ENCODE measurements around the gene GAB2.

DNA sequence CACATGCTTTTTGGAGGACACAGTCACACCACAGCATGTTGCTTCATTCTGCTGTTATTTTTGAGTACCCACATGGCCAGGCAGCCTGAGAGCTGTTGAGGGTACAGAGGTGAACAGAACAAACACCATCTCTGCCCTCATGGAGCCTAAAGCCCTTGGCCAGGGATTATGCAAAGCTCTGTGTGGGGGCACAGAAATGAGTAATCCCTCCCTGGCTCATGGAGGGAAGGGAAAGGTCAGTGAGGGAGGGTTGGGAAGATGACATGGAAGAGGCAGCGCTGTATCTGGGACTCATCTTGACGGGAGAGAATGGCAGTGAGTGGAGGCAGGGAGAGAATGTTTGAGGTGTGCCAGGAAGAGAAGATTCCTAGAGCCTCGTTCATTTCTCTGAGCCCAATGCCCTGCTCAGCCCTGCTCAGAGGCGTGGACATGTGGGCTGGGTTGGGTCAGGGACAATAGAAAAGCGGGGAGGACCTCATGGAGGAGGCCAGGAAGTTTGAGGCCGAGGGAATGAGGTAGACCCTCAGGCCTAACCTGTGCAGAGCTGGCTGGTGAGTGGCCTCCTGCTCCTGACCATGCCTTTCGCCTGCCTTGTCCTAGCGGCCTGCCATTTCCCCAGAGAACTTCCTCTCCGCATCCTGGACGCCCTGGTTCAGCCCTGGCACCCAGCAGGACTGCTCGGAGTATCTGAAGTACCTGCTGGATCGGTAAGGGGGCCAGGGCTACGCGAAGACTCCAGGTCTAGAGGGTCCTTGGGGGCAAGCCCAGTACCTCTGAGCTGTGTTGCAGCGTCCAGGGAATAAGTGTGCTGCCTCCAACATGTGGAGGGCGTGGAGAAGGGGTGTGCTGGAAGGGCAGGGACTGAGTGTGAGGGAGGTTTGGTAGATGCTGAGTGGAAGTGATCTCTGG is 209.1 kb downstream of the GAB2 start:
- no peak for TF ChIP-seq POLR2A (IDR thresholded peaks at IDR 0.05)
- TF ChIP-seq, protein P1, sequence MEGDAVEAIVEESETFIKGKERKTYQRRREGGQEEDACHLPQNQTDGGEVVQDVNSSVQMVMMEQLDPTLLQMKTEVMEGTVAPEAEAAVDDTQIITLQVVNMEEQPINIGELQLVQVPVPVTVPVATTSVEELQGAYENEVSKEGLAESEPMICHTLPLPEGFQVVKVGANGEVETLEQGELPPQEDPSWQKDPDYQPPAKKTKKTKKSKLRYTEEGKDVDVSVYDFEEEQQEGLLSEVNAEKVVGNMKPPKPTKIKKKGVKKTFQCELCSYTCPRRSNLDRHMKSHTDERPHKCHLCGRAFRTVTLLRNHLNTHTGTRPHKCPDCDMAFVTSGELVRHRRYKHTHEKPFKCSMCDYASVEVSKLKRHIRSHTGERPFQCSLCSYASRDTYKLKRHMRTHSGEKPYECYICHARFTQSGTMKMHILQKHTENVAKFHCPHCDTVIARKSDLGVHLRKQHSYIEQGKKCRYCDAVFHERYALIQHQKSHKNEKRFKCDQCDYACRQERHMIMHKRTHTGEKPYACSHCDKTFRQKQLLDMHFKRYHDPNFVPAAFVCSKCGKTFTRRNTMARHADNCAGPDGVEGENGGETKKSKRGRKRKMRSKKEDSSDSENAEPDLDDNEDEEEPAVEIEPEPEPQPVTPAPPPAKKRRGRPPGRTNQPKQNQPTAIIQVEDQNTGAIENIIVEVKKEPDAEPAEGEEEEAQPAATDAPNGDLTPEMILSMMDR (IDR thresholded peaks at IDR 0.05) = no peak

All from lower leg skin (tissue), 3 donors.